Osteocyte (in vitro differentiated cells): ENCODE results near the gene SH3RF1. TPM values are rescaled to one million over a fixed set of nuclear protein-coding genes. Genes with fewer than 3 reads are reported as not detected.

ENCODE experiments used
- DNase-seq: peaks from one replicate; pipeline ENCODE4 v3.0.0; 2021; ENCODE audit warnings: mixed read lengths; ENCODE audit not compliant: unreplicated experiment; ENCODE audit errors: extremely low spot score
- H3K27ac Mint-ChIP-seq: one replicate; pipeline ENCODE4 v1.8.0; 2021; ENCODE audit warnings: mild to moderate bottlenecking, mixed read lengths; ENCODE audit not compliant: unreplicated experiment
- H3K27me3 Mint-ChIP-seq: one replicate; pipeline ENCODE4 v1.8.0; 2021; ENCODE audit warnings: mixed read lengths; ENCODE audit not compliant: unreplicated experiment
- H3K36me3 Mint-ChIP-seq: one replicate; pipeline ENCODE4 v1.8.0; 2021; ENCODE audit warnings: mixed read lengths; ENCODE audit not compliant: unreplicated experiment
- H3K4me1 Mint-ChIP-seq: one replicate; pipeline ENCODE4 v1.8.0; 2021; ENCODE audit warnings: mixed read lengths; ENCODE audit not compliant: unreplicated experiment
- H3K4me3 Mint-ChIP-seq: one replicate; pipeline ENCODE4 v1.8.0; 2021; ENCODE audit warnings: mild to moderate bottlenecking, moderate library complexity, mixed read lengths; ENCODE audit not compliant: unreplicated experiment
- H3K9me3 Mint-ChIP-seq: one replicate; pipeline ENCODE4 v1.8.0; 2021; ENCODE audit warnings: mixed read lengths; ENCODE audit not compliant: unreplicated experiment
- long read RNA-seq: library from polyadenylated mRNA; unstranded; transcript quantifications from one replicate; pipeline ENCODE4 v2.0.0, GENCODE V29; 2021
- total RNA-seq: library from RNA; stranded (reverse); gene quantifications from 2 replicates; pipeline ENCODE4 v1.2.1, GENCODE V29; 2021
- TF ChIP-seq, protein P1 (sequence below): fragments of 200-600 bp; sonication (generic); IDR thresholded peaks from 2 replicates; pipeline ENCODE4 v1.5.0; 2021; ENCODE audit warnings: antibody characterized with exemption, mild to moderate bottlenecking, moderate library complexity

Gene SH3RF1
- total RNA-seq, result 27.6 and 31.8 TPM in 2 replicates
- long read RNA-seq, full-length matches to known transcripts, result 6 of 48 reads
- long read RNA-seq, partial matches to known transcripts, result 31 of 48 reads
- long read RNA-seq, other reads (novel, unspliced or antisense), result 11 of 48 reads

DNA sequence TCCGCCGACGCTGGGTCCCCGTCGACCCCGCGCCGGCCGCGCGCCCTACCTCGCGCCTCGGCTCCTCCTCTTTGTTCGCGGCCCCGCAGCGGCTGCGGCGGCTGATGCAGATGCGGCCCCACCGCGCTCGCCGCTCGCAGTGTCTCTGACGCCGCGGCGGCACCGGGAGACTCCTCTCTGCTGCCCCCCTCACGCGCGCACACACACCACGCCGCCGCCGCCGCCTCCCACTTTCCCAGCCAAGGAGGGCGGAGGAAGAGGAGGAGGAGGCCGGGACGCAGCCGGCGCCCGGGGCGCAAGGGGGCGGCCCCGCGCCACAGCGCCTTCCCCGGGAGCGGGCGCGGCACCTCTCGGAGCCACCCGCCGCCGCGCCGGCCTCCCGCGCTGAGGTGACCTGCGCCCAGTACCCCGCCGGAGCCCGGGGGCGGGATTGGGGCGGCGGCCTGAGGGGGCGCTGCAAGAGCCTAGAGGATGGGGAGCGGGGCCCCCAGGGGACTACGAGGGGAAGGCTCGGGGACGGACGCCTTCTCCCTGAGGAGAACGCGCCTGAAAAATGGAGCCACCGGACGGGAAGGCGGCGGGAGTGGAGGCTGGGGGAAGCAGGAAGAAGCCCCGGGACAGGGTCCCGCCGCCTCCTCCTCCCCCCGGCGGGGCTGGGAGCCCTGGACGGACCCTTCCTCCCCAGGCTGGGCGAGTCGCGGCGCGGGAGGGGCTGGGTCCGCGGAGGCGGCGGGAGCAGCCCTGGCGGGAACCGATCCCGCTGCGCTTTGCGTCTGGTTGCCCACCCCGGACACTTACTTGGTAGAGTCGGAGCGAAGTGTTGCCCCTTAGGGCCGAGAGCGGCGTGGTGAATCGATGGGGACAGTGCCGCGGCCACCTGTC lies at the start of gene SH3RF1:
SH3RF1 (minus strand) TSS at position 147 of the 882 bp plus-strand sequence. CDS start 1,744 bp downstream, outside the sequence.
- H3K4me3 Mint-ChIP-seq, result peak within 1 kb of the TSS; percentile 92
- DNase-seq, result peak; percentile 95
- H3K36me3 Mint-ChIP-seq, result peaks cover 1% of the 10 kb centered on the region
- H3K9me3 Mint-ChIP-seq, result no peaks in the 10 kb centered on the region
- H3K27me3 Mint-ChIP-seq, result no peaks in the 10 kb centered on the region
- TF ChIP-seq, protein P1, sequence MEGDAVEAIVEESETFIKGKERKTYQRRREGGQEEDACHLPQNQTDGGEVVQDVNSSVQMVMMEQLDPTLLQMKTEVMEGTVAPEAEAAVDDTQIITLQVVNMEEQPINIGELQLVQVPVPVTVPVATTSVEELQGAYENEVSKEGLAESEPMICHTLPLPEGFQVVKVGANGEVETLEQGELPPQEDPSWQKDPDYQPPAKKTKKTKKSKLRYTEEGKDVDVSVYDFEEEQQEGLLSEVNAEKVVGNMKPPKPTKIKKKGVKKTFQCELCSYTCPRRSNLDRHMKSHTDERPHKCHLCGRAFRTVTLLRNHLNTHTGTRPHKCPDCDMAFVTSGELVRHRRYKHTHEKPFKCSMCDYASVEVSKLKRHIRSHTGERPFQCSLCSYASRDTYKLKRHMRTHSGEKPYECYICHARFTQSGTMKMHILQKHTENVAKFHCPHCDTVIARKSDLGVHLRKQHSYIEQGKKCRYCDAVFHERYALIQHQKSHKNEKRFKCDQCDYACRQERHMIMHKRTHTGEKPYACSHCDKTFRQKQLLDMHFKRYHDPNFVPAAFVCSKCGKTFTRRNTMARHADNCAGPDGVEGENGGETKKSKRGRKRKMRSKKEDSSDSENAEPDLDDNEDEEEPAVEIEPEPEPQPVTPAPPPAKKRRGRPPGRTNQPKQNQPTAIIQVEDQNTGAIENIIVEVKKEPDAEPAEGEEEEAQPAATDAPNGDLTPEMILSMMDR, result peak; percentile 51
- H3K4me1 Mint-ChIP-seq, result peaks cover 48% of the 10 kb centered on the region
- peak within 1 kb of the TSS; percentile 92 for H3K27ac Mint-ChIP-seq

- no peak for DNase-seq
- H3K4me3 Mint-ChIP-seq, result peak overlapping the region; percentile 34
- H3K27ac Mint-ChIP-seq, result peak overlapping the region; percentile 78
- H3K4me1 Mint-ChIP-seq, result peaks cover 32% of the 10 kb centered on the region
- H3K9me3 Mint-ChIP-seq, result no peaks in the 10 kb centered on the region
- no peaks in the 10 kb centered on the region for H3K36me3 Mint-ChIP-seq
- TF ChIP-seq, protein P1, result no peak
- no peaks in the 10 kb centered on the region for H3K27me3 Mint-ChIP-seq
These were observed 45.0 kb upstream of the SH3RF1 start for GRCh38 chr4:169315530-169316343.

- peak overlapping the region; percentile 34 for H3K4me3 Mint-ChIP-seq
- H3K27me3 Mint-ChIP-seq, result no peaks in the 10 kb centered on the region
- H3K27ac Mint-ChIP-seq, result peak overlapping the region; percentile 78
- H3K9me3 Mint-ChIP-seq, result no peaks in the 10 kb centered on the region
- no peak for DNase-seq
- TF ChIP-seq, protein P1, result no peak
- no peaks in the 10 kb centered on the region for H3K36me3 Mint-ChIP-seq
- H3K4me1 Mint-ChIP-seq, result peaks cover 32% of the 10 kb centered on the region
These were observed 44.1 kb upstream of the SH3RF1 start for GRCh38 chr4:169314906-169315305.

DNA sequence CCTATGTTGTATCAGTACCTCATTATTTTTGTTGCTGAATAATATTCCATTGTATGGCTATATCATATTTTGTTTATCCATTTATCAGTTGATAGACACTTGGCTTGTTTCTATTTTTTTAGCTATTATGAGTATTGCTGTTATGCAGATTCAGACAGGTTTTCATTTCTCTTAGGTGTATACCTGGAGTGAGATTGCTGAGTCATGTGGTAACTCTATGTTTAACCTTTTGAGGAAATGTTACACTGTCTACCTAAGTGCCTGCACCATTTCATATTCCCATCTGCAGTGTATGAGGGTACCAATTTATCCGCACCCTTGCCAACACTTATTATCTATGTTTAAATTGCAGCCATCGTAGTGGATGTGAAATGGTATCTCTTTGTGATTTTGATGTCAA lies 43.0 kb upstream of the SH3RF1 start:
- Mint-ChIP-seq H3K27me3 (no peaks in the 10 kb centered on the region), H3K27ac (no peak overlapping the region), H3K4me3 (no peak overlapping the region), H3K36me3 (no peaks in the 10 kb centered on the region), H3K9me3 (no peaks in the 10 kb centered on the region), H3K4me1 (peaks cover 32% of the 10 kb centered on the region)
- DNase-seq, result no peak
- TF ChIP-seq, protein P1, result no peak
